ENCODE data around the gene CAMSAP1. TPM values are rescaled to one million over a fixed set of nuclear protein-coding genes. Genes with fewer than 3 reads are reported as not detected.

CAMSAP1 gene
- total RNA-seq, 1 experiment from 2014 or later, result 52.7 TPM

- H3K9ac ChIP-seq (ENCODE audit: extremely low read depth, insufficient read length, low read length), result no peak overlapping the region
- H3K23ac ChIP-seq (ENCODE audit: insufficient read length, low read depth, low read length), result no peak overlapping the region
- WGBS (ENCODE audit: extremely low coverage, insufficient read length, low lambda C conversion rate), result no CpG with 5 or more reads among the region's 9 CpGs
- Mint-ChIP-seq H3K27me3 (ENCODE audit: low read depth) (no peaks in the 10 kb centered on the region), H3K4me1 (peaks cover 10 to 16% of the 10 kb centered on the region in 2 experiments), H3K9me3 (peaks cover 12 to 13% of the 10 kb centered on the region in 2 experiments), H3K36me3 (ENCODE audit: insufficient read depth in 1 of 3, low read depth in 3 of 3) (peaks cover 17 to 26% (median 18%) of the 10 kb centered on the region in 3 experiments), H3K4me3 (no peak overlapping the region), H3K27ac (peak overlapping the region; percentile 2 to 32 (median 31); a peak in 2 of 7 replicates)
- H4K5ac ChIP-seq (ENCODE audit: insufficient read length, low read depth, low read length), result no peak overlapping the region
- H4K8ac ChIP-seq (replicated peaks; ENCODE audit: insufficient read length, low read depth, low read length), result no peak overlapping the region
- DNase-seq, result no peak
- H3K4me2 ChIP-seq (ENCODE audit: insufficient read depth, insufficient read length, low read length), result no peak overlapping the region
- H3K27me3 ChIP-seq (ENCODE audit: insufficient read depth, low read length), result no peaks in the 10 kb centered on the region
- peaks cover 2% of the 10 kb centered on the region for H4K20me1 ChIP-seq (ENCODE audit: control insufficient read depth, insufficient read depth, insufficient read length)
- H3K27ac ChIP-seq (ENCODE audit: insufficient read length, low read depth, low read length), result no peak overlapping the region
- no peak overlapping the region for H4K91ac ChIP-seq (ENCODE audit: insufficient read length, low read depth, low read length)
- no peak overlapping the region for H3K56ac ChIP-seq (ENCODE audit: insufficient read length, low read depth, low read length)
- no peaks in the 10 kb centered on the region for H3K23me2 ChIP-seq (ENCODE audit: insufficient read length, low read depth, low read length, poor library complexity, severe bottlenecking)
- no peak overlapping the region for H2AFZ ChIP-seq (ENCODE audit: low read length)
- H2BK12ac ChIP-seq (ENCODE audit: insufficient read length, low read depth, low read length), result no peak overlapping the region
- H2BK5ac ChIP-seq (ENCODE audit: insufficient read length, low read length), result no peak overlapping the region
- no peak overlapping the region for H3T11ph ChIP-seq (ENCODE audit: low read length)
- no peak overlapping the region for H2BK20ac ChIP-seq (ENCODE audit: low read depth, low read length, poor library complexity, severe bottlenecking)
- H3K4me1 ChIP-seq (ENCODE audit: insufficient read depth, low read length), result peaks cover 3% of the 10 kb centered on the region; the same call in 1 of the 2 replicates
- no peak overlapping the region for H3K4ac ChIP-seq (ENCODE audit: low read depth, low read length)
- no peak overlapping the region for H3K18ac ChIP-seq (ENCODE audit: insufficient read length, low read depth, low read length)
- peaks cover 9% of the 10 kb centered on the region; the same call in 1 of the 2 replicates for H3K79me2 ChIP-seq (ENCODE audit: insufficient read depth, low read length)
- peaks cover 5% of the 10 kb centered on the region for H3K79me1 ChIP-seq (ENCODE audit: insufficient read depth, low read depth, low read length, poor library complexity, severe bottlenecking)
- no peak overlapping the region for H2AK5ac ChIP-seq (ENCODE audit: insufficient read length, low read length)
- H3K9me3 ChIP-seq (ENCODE audit: control insufficient read depth, low read depth, low read length), result no peaks in the 10 kb centered on the region
- TF ChIP-seq CTCF (conservative IDR thresholded peaks at IDR 0.05), result no peak
- no peak overlapping the region for H2BK120ac ChIP-seq (ENCODE audit: low read depth, low read length, poor library complexity, severe bottlenecking)
- no peak overlapping the region for H2BK15ac ChIP-seq (ENCODE audit: low read depth, low read length)
- H3K14ac ChIP-seq (ENCODE audit: insufficient read depth, low read length), result no peak overlapping the region
Measured at GRCh38 chr9:135840107-135840506, 67.2 kb downstream of the CAMSAP1 start.

Measured in H9 (cell line).